IMR-90 (cell line): Measurements from ENCODE around the gene CDKN1C. TPM values are rescaled to one million over a fixed set of nuclear protein-coding genes. Genes with fewer than 3 reads are reported as not detected.

Source experiments
- ATAC-seq: fragments of 200-7000 bp; cut with Tn5 transposase; 2 replicates; pipeline ENCODE4 v1.9.1; 2020; ENCODE audit warnings: low read depth, mild to moderate bottlenecking, moderate library complexity
- BruUV-seq: library from RNA; stranded (reverse); fragments of 400-500 nt; replicated peaks from 2 replicates; lab custom pipeline; 2021; lab: Mats Ljungman, UMichigan
- CTCF ChIA-PET: fragments of 300-600 bp; formaldehyde crosslinking; extraction: SDS; loops from one replicate; lab custom pipeline; 2021; ENCODE audit warnings: antibody characterized with exemption; lab: Yijun Ruan, JAX
- POLR2A ChIA-PET: fragments of 300-600 bp; sonication (Branson Sonifier 250); formaldehyde crosslinking; loops from one replicate; lab custom pipeline; 2022; ENCODE audit warnings: antibody characterized with exemption; ENCODE audit not compliant: unreplicated experiment; lab: Charles Lee
- DNase-seq: peaks from one replicate; pipeline ENCODE4 v3.0.0; 2013
- H2AFZ ChIP-seq: replicated peaks from 2 replicates; pipeline ENCODE3; 2013; ENCODE audit warnings: low read length, mild to moderate bottlenecking; ENCODE audit not compliant: poor library complexity
- H2AK5ac ChIP-seq: 2 replicates; pipeline ENCODE4 v1.6.1; 2013; ENCODE audit warnings: low read depth, low read length, inconsistent platforms
- H2AK9ac ChIP-seq: replicated peaks from 2 replicates; pipeline ENCODE3; 2013; ENCODE audit warnings: mild to moderate bottlenecking, low read depth, low read length, moderate library complexity; ENCODE audit not compliant: poor library complexity
- H2BK120ac ChIP-seq: 2 replicates; pipeline ENCODE4 v1.6.1; 2013; ENCODE audit warnings: low read depth, low read length, inconsistent platforms
- H2BK15ac ChIP-seq: 3 replicates; pipeline ENCODE4 v1.6.1; 2013; ENCODE audit warnings: low read depth, low read length, inconsistent platforms
- H2BK20ac ChIP-seq: 2 replicates; pipeline ENCODE4 v1.6.1; 2013; ENCODE audit warnings: low read depth, mild to moderate bottlenecking, inconsistent platforms, low read length, moderate library complexity
- H2BK5ac ChIP-seq: 2 replicates; pipeline ENCODE4 v1.6.1; 2013; ENCODE audit warnings: mild to moderate bottlenecking, low read depth, low read length, inconsistent platforms; ENCODE audit not compliant: poor library complexity, severe bottlenecking
- H3K14ac ChIP-seq: replicated peaks from 2 replicates; pipeline ENCODE4 v1.6.1; 2013; ENCODE audit warnings: low read depth, low read length, inconsistent platforms
- H3K18ac ChIP-seq: 2 replicates; pipeline ENCODE4 v1.6.1; 2013; ENCODE audit warnings: low read depth, low read length, control low read depth
- H3K23ac ChIP-seq: 2 replicates; pipeline ENCODE4 v1.6.1; 2013; ENCODE audit warnings: low read depth, low read length, inconsistent platforms
- H3K27ac ChIP-seq: 2 replicates; pipeline ENCODE4 v1.5.1; 2013; ENCODE audit warnings: mild to moderate bottlenecking, control low read depth, low read length; ENCODE audit not compliant: insufficient read depth
- H3K27me3 ChIP-seq: 2 replicates; pipeline ENCODE4 v1.6.1; 2013; ENCODE audit warnings: low read length; ENCODE audit not compliant: control insufficient read depth, insufficient read depth
- H3K36me3 ChIP-seq: 2 replicates; pipeline ENCODE4 v1.6.1; 2013; ENCODE audit warnings: low read length, mixed read lengths; ENCODE audit not compliant: control insufficient read depth, insufficient read depth
- H3K4ac ChIP-seq: 2 replicates; pipeline ENCODE4 v1.6.1; 2013; ENCODE audit warnings: low read depth, low read length, inconsistent platforms
- H3K4me1 ChIP-seq: 2 replicates; pipeline ENCODE4 v1.6.1; 2013; ENCODE audit warnings: low read length, mixed read lengths; ENCODE audit not compliant: control insufficient read depth, insufficient read depth
- H3K4me2 ChIP-seq: 2 replicates; pipeline ENCODE4 v1.6.1; 2013; ENCODE audit warnings: low read depth, mild to moderate bottlenecking, control low read depth, low read length, moderate library complexity
- H3K4me3 ChIP-seq: 2 replicates; pipeline ENCODE4 v1.5.1; 2013; ENCODE audit warnings: low read depth, mild to moderate bottlenecking, control low read depth, low read length, moderate library complexity; ENCODE audit not compliant: insufficient read depth
- H3K56ac ChIP-seq: 2 replicates; pipeline ENCODE4 v1.6.1; 2013; ENCODE audit warnings: low read length, inconsistent platforms; ENCODE audit not compliant: insufficient read depth; ENCODE audit errors: extremely low read depth
- H3K79me1 ChIP-seq, 2 experiments: 2 replicates each; pipeline ENCODE4 v1.6.1; 2013; ENCODE audit warnings: low read length in 2 of 2, inconsistent platforms in 1 of 2, low read depth in 1 of 2
- H3K9ac ChIP-seq: 2 replicates; pipeline ENCODE4 v1.6.1; 2013; ENCODE audit warnings: low read depth, low read length, control low read depth
- H3K9me1 ChIP-seq: 2 replicates; pipeline ENCODE4 v1.6.1; 2013; ENCODE audit warnings: low read length, inconsistent platforms; ENCODE audit not compliant: insufficient read depth
- H3K9me3 ChIP-seq: 2 replicates; pipeline ENCODE4 v1.6.1; 2013; ENCODE audit warnings: low read length; ENCODE audit not compliant: control insufficient read depth, insufficient read depth
- H4K20me1 ChIP-seq: 2 replicates; pipeline ENCODE4 v1.6.1; 2013; ENCODE audit warnings: low read length, inconsistent platforms; ENCODE audit not compliant: insufficient read depth
- H4K5ac ChIP-seq: 2 replicates; pipeline ENCODE4 v1.6.1; 2013; ENCODE audit warnings: mild to moderate bottlenecking, low read depth, low read length, control low read depth
- H4K8ac ChIP-seq, 2 experiments: 2 replicates each; pipeline ENCODE4 v1.6.1; 2013; ENCODE audit warnings: low read depth in 2 of 2, low read length in 2 of 2, control low read depth in 1 of 2, inconsistent platforms in 1 of 2
- H4K91ac ChIP-seq: 2 replicates; pipeline ENCODE4 v1.6.1; 2013; ENCODE audit warnings: low read depth, low read length, inconsistent platforms; ENCODE audit not compliant: insufficient read depth
- BHLHE40 ChIP-seq: fragments of 150-350 bp; IDR thresholded peaks from 2 replicates; pipeline ENCODE4 v1.6.1; 2016; ENCODE audit warnings: mild to moderate bottlenecking, low read depth, low read length
- CEBPB ChIP-seq: IDR thresholded peaks from 2 replicates; pipeline ENCODE4 v1.6.1; 2012; ENCODE audit warnings: low read depth, low read length, improper control_type of control experiment
- CHD1 ChIP-seq: IDR thresholded peaks from 2 replicates; pipeline ENCODE4 v1.6.1; 2012; ENCODE audit warnings: low read depth, low read length, improper control_type of control experiment
- CTCF ChIP-seq: conservative IDR thresholded peaks from 2 replicates; pipeline ENCODE4 v1.5.1; 2012; ENCODE audit warnings: mild to moderate bottlenecking, low read depth, low read length, improper control_type of control experiment
- ELK1 ChIP-seq: fragments of 150-350 bp; IDR thresholded peaks from 2 replicates; pipeline ENCODE4 v1.6.1; 2016; ENCODE audit warnings: low read depth, mild to moderate bottlenecking, low read length, moderate library complexity, borderline replicate concordance
- FOS ChIP-seq: fragments of 150-350 bp; IDR thresholded peaks from 2 replicates; pipeline ENCODE4 v1.6.1; 2016; ENCODE audit warnings: low read depth, low read length
- MAFK ChIP-seq: IDR thresholded peaks from 2 replicates; pipeline ENCODE4 v1.6.1; 2012; ENCODE audit warnings: low read depth, low read length, improper control_type of control experiment
- MAZ ChIP-seq: IDR thresholded peaks from 2 replicates; pipeline ENCODE4 v1.6.1; 2012; ENCODE audit warnings: low read depth, mild to moderate bottlenecking, low read length, improper control_type of control experiment, moderate library complexity, borderline replicate concordance
- MXI1 ChIP-seq: IDR thresholded peaks from 2 replicates; pipeline ENCODE4 v1.6.1; 2012; ENCODE audit warnings: low read depth, mild to moderate bottlenecking, low read length, moderate library complexity, borderline replicate concordance
- NFE2L2 ChIP-seq: fragments of 150-350 bp; IDR thresholded peaks from 2 replicates; pipeline ENCODE4 v1.6.1; 2016; ENCODE audit warnings: low read depth, mild to moderate bottlenecking, low read length
- POLR2A ChIP-seq: IDR thresholded peaks from 2 replicates; pipeline ENCODE4 v1.6.1; 2012; ENCODE audit warnings: mild to moderate bottlenecking, low read depth, low read length
- RAD21 ChIP-seq: IDR thresholded peaks from 2 replicates; pipeline ENCODE4 v1.6.1; 2012; ENCODE audit warnings: low read length, improper control_type of control experiment
- RCOR1 ChIP-seq: IDR thresholded peaks from 2 replicates; pipeline ENCODE4 v1.6.1; 2012; ENCODE audit warnings: mild to moderate bottlenecking, low read length, improper control_type of control experiment; ENCODE audit not compliant: insufficient replicate concordance
- SMC3 ChIP-seq: fragments of 150-350 bp; IDR thresholded peaks from 2 replicates; pipeline ENCODE4 v1.6.1; 2016; ENCODE audit warnings: low read depth, mild to moderate bottlenecking, antibody characterized with exemption, low read length, moderate library complexity
- USF2 ChIP-seq: fragments of 150-350 bp; IDR thresholded peaks from 2 replicates; pipeline ENCODE4 v1.6.1; 2017; ENCODE audit warnings: mild to moderate bottlenecking, antibody characterized with exemption, low read length, low read depth
- WGBS, 2 experiments: methylation state at CpG; one replicate each; pipeline versions ENCODE4 v1.1.5 to v1.1.7; 2013; ENCODE audit warnings: missing lambda C conversion rate in 2 of 2; ENCODE audit not compliant: insufficient read length in 1 of 2; ENCODE audit errors: extremely low coverage in 2 of 2; 5-methylcytosine and 5-hydroxymethylcytosine counted together
- dilution Hi-C: fragments of 300-500 bp; cut with HindIII; formaldehyde crosslinking; loops from one replicate; pipeline ENCODE4 v1.14.3; 2018; ENCODE audit warnings: low sequenced_read_pairs; ENCODE audit not compliant: unreplicated experiment
- in situ Hi-C: fragments of 300-500 bp; cut with MboI; formaldehyde crosslinking; loops from 3 replicates; pipeline ENCODE4 v1.14.3; 2019; ENCODE audit warnings: low sequenced_read_pairs, inconsistent platforms, mixed read lengths
- intact Hi-C: fragments of 100-400 bp; cut with micrococcal nuclease; formaldehyde crosslinking; loops from 2 replicates; pipeline ENCODE4 v1.10.0; 2022
- polyA plus RNA-seq, 3 experiments: library from polyadenylated mRNA; depleted of rRNA; stranded (reverse); fragments of >200 nt; gene quantifications; 2 replicates each; pipeline ENCODE4 v1.2.3, GENCODE V29; 2012; ENCODE audit warnings: low replicate concordance in 1 of 3
- total RNA-seq: library from RNA; depleted of rRNA; stranded (reverse); fragments of >200 nt; gene quantifications from 2 replicates; pipeline ENCODE4 v1.2.3, GENCODE V29; 2012

Gene CDKN1C
- total and polyA plus RNA-seq, 2 of the 4 experiments (the other 2 are of a cell fraction) = 1.6 to 3.0 TPM

GRCh38 chr11:2911785-2912391 lies 26.3 kb upstream of the CDKN1C start:
- Histone ChIP-seq H3K18ac (no peak overlapping the region), H2AK9ac (peak overlapping the region; percentile 43), H2BK120ac (peak overlapping the region; percentile 76; the same call in 1 of the 2 replicates), H4K20me1 (no peaks in the 10 kb centered on the region), H3K9ac (no peak overlapping the region), H3K27ac (no peak overlapping the region; the same call in 1 of the 2 replicates), H3K14ac (0 out of 2 replicates have a peak overlapping the region, but pooled peaks have one; percentile 75), H2BK20ac (peak overlapping the region; percentile 63; the same call in 1 of the 2 replicates), H3K4me2 (no peak overlapping the region), H3K4me3 (no peak overlapping the region), H2AK5ac (peak overlapping the region; percentile 88), H3K9me3 (peaks cover 3% of the 10 kb centered on the region; the same call in 1 of the 2 replicates), H2BK15ac (peak overlapping the region; percentile 1; the same call in 1 of the 3 replicates), H3K23ac (0 out of 2 replicates have a peak overlapping the region, but pooled peaks have one; percentile 24), H3K4me1 (peaks cover 16% of the 10 kb centered on the region), H3K36me3 (peaks cover 2% of the 10 kb centered on the region; the same call in 1 of the 2 replicates), H3K79me1 (peaks cover 0 to 7% of the 10 kb centered on the region in 2 experiments; a peak in 1 of 4 replicates), H3K27me3 (no peaks in the 10 kb centered on the region), H2BK5ac (peak overlapping the region; percentile 64), H4K91ac (peak overlapping the region; percentile 49), H3K56ac (no peak overlapping the region), H3K9me1 (peaks cover 11% of the 10 kb centered on the region), H4K8ac (no peak overlapping the region), H3K4ac (peak overlapping the region; percentile 72), H2AFZ (peak overlapping the region; percentile 85), H4K5ac (no peak overlapping the region)
- ChIA-PET CTCF (no interaction called here), POLR2A (no interaction called here)
- dilution Hi-C loops = no loop called here
- intact Hi-C loops = no loop called here
- WGBS, 2 experiments = 77% methylated on average over 4 of the region's 12 CpGs; no CpG with 5 or more reads in 1 of the 2 experiments
- DNase-seq = no peak
- BruUV-seq = no TSS peak
- in situ Hi-C loops = no loop called here
- no peak for ATAC-seq
- no peak for TF ChIP-seq RCOR1
- no peak for TF ChIP-seq SMC3
- no peak for TF ChIP-seq CHD1
- no peak for TF ChIP-seq FOS
- no peak for TF ChIP-seq USF2
- no peak for TF ChIP-seq MAFK
- no peak for TF ChIP-seq BHLHE40
- TF ChIP-seq CTCF = no peak
- no peak for TF ChIP-seq NFE2L2
- TF ChIP-seq POLR2A = no peak
- TF ChIP-seq MAZ = no peak
- TF ChIP-seq CEBPB = no peak
- no peak for TF ChIP-seq MXI1
- TF ChIP-seq ELK1 = no peak
- no peak for TF ChIP-seq RAD21
